GM18867 (cell line): ENCODE results near the gene TMEM81.

Source experiments
- ATAC-seq: cut with Tn5 transposase; IDR thresholded peaks from one replicate; pipeline ENCODE4 v1.9.1; 2021; ENCODE audit warnings: mild to moderate bottlenecking, moderate library complexity; ENCODE audit not compliant: unreplicated experiment

TMEM81 gene

GRCh38 chr1:205084360-205084759, at the start of gene TMEM81:
TMEM81 (minus strand) TSS chr1:205084460; CDS start chr1:205084320, 140 bp downstream.
- ATAC-seq: no peak

GRCh38 chr1:205133287-205133686, 49.0 kb upstream of the TMEM81 start:
- ATAC-seq: no peak

- ATAC-seq: no peak
Measured at GRCh38 chr1:205129447-205130029, 45.3 kb upstream of the TMEM81 start.

- ATAC-seq: no peak
Measured at GRCh38 chr1:205128050-205128449, 43.8 kb upstream of the TMEM81 start.

- no peak for ATAC-seq
Measured at GRCh38 chr1:205127646-205128045, 43.4 kb upstream of the TMEM81 start.

GRCh38 chr1:205124726-205125125, 40.5 kb upstream of the TMEM81 start:
- ATAC-seq: peak; percentile 27

- peak; percentile 3 for ATAC-seq
Measured at GRCh38 chr1:205122489-205122882, 38.2 kb upstream of the TMEM81 start.

- peak; percentile 93 for ATAC-seq
Measured at GRCh38 chr1:205121660-205122488, 37.6 kb upstream of the TMEM81 start, which contains the start of gene RBBP5. RBBP5 (minus strand) TSS chr1:205121978; CDS start chr1:205121873, 105 bp downstream.

- ATAC-seq: no peak
Measured at GRCh38 chr1:205118752-205119151, 34.5 kb upstream of the TMEM81 start.

- ATAC-seq: no peak
Measured at GRCh38 chr1:205111354-205111753, 27.1 kb upstream of the TMEM81 start.

- no peak for ATAC-seq
Measured at GRCh38 chr1:205109711-205110110, 25.5 kb upstream of the TMEM81 start.

- ATAC-seq: no peak
Measured at GRCh38 chr1:205109269-205109668, 25.0 kb upstream of the TMEM81 start.

GRCh38 chr1:205108464-205108863, 24.2 kb upstream of the TMEM81 start:
- no peak for ATAC-seq

- no peak for ATAC-seq
Measured at GRCh38 chr1:205107327-205107726, 23.1 kb upstream of the TMEM81 start.

- ATAC-seq: no peak
Measured at GRCh38 chr1:205102404-205102803, 18.1 kb upstream of the TMEM81 start.

- ATAC-seq: no peak
Measured at GRCh38 chr1:205098242-205098641, 14.0 kb upstream of the TMEM81 start.

- no peak for ATAC-seq
Measured at GRCh38 chr1:205095422-205095821, 11.2 kb upstream of the TMEM81 start.

GRCh38 chr1:205091043-205091740, 6.9 kb upstream of the TMEM81 start:
- no peak for ATAC-seq

GRCh38 chr1:205088341-205088740, 4.1 kb upstream of the TMEM81 start:
- ATAC-seq: no peak

GRCh38 chr1:205082431-205082830, 1.8 kb downstream of the TMEM81 start:
- ATAC-seq: no peak

- no peak for ATAC-seq
Measured at GRCh38 chr1:205077934-205078311, 6.3 kb downstream of the TMEM81 start.
